Colonic mucosa (tissue), 4 donors: Measurements from ENCODE around the gene AMPH. TPM values are rescaled to one million over a fixed set of nuclear protein-coding genes. Genes with fewer than 3 reads are reported as not detected.

Source experiments
- DNase-seq: peaks from one replicate; pipeline ENCODE4 v3.0.0-alpha.2; 2020
- H3K27ac ChIP-seq: fragments of 200-600 bp; one replicate; pipeline ENCODE4 v1.8.0; 2021
- H3K27me3 ChIP-seq: fragments of 200-600 bp; one replicate; pipeline ENCODE4 v1.8.0; 2021
- H3K36me3 ChIP-seq: fragments of 200-600 bp; one replicate; pipeline ENCODE4 v1.8.0; 2021
- H3K4me1 ChIP-seq: fragments of 200-600 bp; one replicate; pipeline ENCODE4 v1.8.0; 2021; ENCODE audit warnings: mild to moderate bottlenecking
- H3K4me3 ChIP-seq: fragments of 200-600 bp; one replicate; pipeline ENCODE4 v1.8.0; 2021
- H3K9ac ChIP-seq, 2 donors: one replicate each; pipeline ENCODE4 v1.7.0; 2013; ENCODE audit warnings: control low read depth in 2 of 2, low read depth in 2 of 2, low read length in 2 of 2
- H3K9me3 ChIP-seq: fragments of 200-600 bp; one replicate; pipeline ENCODE4 v1.8.0; 2021
- CTCF ChIP-seq: fragments of 200-600 bp; IDR thresholded peaks from one replicate; pipeline ENCODE4 v1.8.0; 2022; ENCODE audit warnings: antibody characterized with exemption, mild to moderate bottlenecking
- intact Hi-C: fragments of 100-400 bp; cut with DNase I; formaldehyde crosslinking; loops from one replicate; pipeline ENCODE4 v1.14.1; 2022
- total RNA-seq, 2 donors: library from RNA; stranded (reverse); fragmentation: NEBNext Ultra II Directional in 1 of 2; extraction: Animal tissue kit (Norgen Biotek cat#: 25700) in 1 of 2; gene quantifications; one replicate each; pipeline ENCODE4 v1.2.1, GENCODE V29; 2021
- donor health status: healthy.
- donor health status: DM: no; HTN: no; CAD: no.
- donor health status: DM: no; HTN: no; CAD: no.

AMPH gene
- total RNA-seq, 2 donors from 2014 or later: 0.49 to 1.1 TPM

GRCh38 chr7:38539477-38540081 is 91.6 kb downstream of the AMPH start:
- intact Hi-C loops: no loop called here
- no peaks in the 10 kb centered on the region for H3K36me3 ChIP-seq
- no peak overlapping the region for H3K27ac ChIP-seq
- H3K9ac ChIP-seq: no peak overlapping the region
- H3K4me3 ChIP-seq: no peak overlapping the region
- no peaks in the 10 kb centered on the region for H3K9me3 ChIP-seq
- H3K4me1 ChIP-seq: no peaks in the 10 kb centered on the region
- TF ChIP-seq CTCF: no peak
- no peak for DNase-seq
- H3K27me3 ChIP-seq: no peaks in the 10 kb centered on the region

GRCh38 chr7:38535073-38535472 is 96.1 kb downstream of the AMPH start:
- no peak for DNase-seq
- H3K9ac ChIP-seq: no peak overlapping the region
- no peak for TF ChIP-seq CTCF
- H3K27ac ChIP-seq: no peak overlapping the region
- H3K4me1 ChIP-seq: no peaks in the 10 kb centered on the region
- H3K4me3 ChIP-seq: no peak overlapping the region
- no peaks in the 10 kb centered on the region for H3K9me3 ChIP-seq
- intact Hi-C loops: no loop called here
- no peaks in the 10 kb centered on the region for H3K36me3 ChIP-seq
- no peaks in the 10 kb centered on the region for H3K27me3 ChIP-seq

- intact Hi-C loops: no loop called here
- no peaks in the 10 kb centered on the region for H3K36me3 ChIP-seq
- H3K27me3 ChIP-seq: no peaks in the 10 kb centered on the region
- DNase-seq: no peak
- H3K9ac ChIP-seq: no peak overlapping the region
- H3K27ac ChIP-seq: no peak overlapping the region
- H3K9me3 ChIP-seq: no peaks in the 10 kb centered on the region
- H3K4me3 ChIP-seq: no peak overlapping the region
- TF ChIP-seq CTCF: no peak
- no peaks in the 10 kb centered on the region for H3K4me1 ChIP-seq
These were observed 105.3 kb downstream of the AMPH start for GRCh38 chr7:38525857-38526256.

- no peak for TF ChIP-seq CTCF
- Histone ChIP-seq H3K27me3 (no peaks in the 10 kb centered on the region), H3K4me3 (no peak overlapping the region), H3K4me1 (no peaks in the 10 kb centered on the region), H3K36me3 (no peaks in the 10 kb centered on the region), H3K9ac (no peak overlapping the region), H3K9me3 (no peaks in the 10 kb centered on the region), H3K27ac (no peak overlapping the region)
- intact Hi-C loops: no loop called here
- no peak for DNase-seq
These were observed 106.4 kb downstream of the AMPH start for GRCh38 chr7:38524786-38525185.

GRCh38 chr7:38520741-38521140 is 110.4 kb downstream of the AMPH start:
- intact Hi-C loops: no loop called here

More at GRCh38 chr7:38520741-38521140, 110.4 kb downstream of the AMPH start:
- no peak overlapping the region for H3K27ac ChIP-seq
- H3K27me3 ChIP-seq: no peaks in the 10 kb centered on the region
- H3K9me3 ChIP-seq: no peaks in the 10 kb centered on the region
- no peak overlapping the region for H3K9ac ChIP-seq
- no peak for TF ChIP-seq CTCF
- no peak overlapping the region for H3K4me3 ChIP-seq
- no peak for DNase-seq
- H3K4me1 ChIP-seq: no peaks in the 10 kb centered on the region
- H3K36me3 ChIP-seq: no peaks in the 10 kb centered on the region
